Measurements from ENCODE around the gene PPTC7.

GRCh38 chr12:110592078-110592477 lies 9.0 kb upstream of the PPTC7 start:
- no peak for TF ChIP-seq CTCF (IDR thresholded peaks at IDR 0.05)
- no peak for TF ChIP-seq POLR2A (IDR thresholded peaks at IDR 0.05)

Data from uterus (tissue), 2 donors.